ENCODE measurements around the gene PPP1R1C. TPM values are rescaled to one million over a fixed set of nuclear protein-coding genes. Genes with fewer than 3 reads are reported as not detected.

PPP1R1C gene
- total RNA-seq, 1 donor from 2014 or later = 13.8 TPM

DNA sequence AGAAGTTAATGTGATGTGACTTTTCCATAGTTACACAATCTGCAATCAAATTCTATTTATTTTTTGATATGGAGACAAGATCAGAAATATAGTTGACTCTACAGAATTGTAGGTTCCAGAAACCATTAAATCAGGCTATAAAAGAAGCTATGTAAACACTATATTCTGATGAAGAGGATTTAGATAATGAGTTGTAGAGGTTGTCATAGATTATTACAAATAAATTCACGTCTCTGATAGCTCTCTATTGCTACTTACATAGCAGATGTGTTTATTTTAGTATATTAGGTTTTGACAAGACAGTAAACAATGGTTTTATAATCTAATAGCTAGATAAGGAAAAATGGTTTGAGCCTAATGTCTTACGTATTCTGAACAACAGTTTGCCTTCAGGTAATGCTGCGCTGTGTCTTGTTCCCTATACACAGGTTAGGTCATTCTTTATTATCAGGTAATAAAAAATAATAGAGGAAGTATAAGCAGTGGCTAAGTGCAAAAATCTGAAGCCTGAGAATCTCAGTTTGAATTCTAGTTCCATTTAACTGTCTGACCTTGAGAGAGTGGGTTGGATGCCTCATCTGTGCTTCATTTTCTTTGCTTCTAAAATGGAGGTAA, 93.4 kb downstream of the PPP1R1C start:
- no peaks in the 10 kb centered on the region for H3K9me3 Mint-ChIP-seq (ENCODE audit: unreplicated experiment)
- no peak for DNase-seq
- TF ChIP-seq CTCF (IDR thresholded peaks at IDR 0.05; ENCODE audit: partially characterized antibody, unreplicated experiment) = no peak
- H3K27ac Mint-ChIP-seq (ENCODE audit: unreplicated experiment) = no peak overlapping the region
- no peaks in the 10 kb centered on the region for H3K27me3 Mint-ChIP-seq (ENCODE audit: unreplicated experiment)
- no peaks in the 10 kb centered on the region for H3K4me1 Mint-ChIP-seq (ENCODE audit: low read depth, unreplicated experiment)
- H3K36me3 Mint-ChIP-seq (ENCODE audit: unreplicated experiment) = no peaks in the 10 kb centered on the region
- no peak overlapping the region for H3K4me3 Mint-ChIP-seq (ENCODE audit: unreplicated experiment)

DNA sequence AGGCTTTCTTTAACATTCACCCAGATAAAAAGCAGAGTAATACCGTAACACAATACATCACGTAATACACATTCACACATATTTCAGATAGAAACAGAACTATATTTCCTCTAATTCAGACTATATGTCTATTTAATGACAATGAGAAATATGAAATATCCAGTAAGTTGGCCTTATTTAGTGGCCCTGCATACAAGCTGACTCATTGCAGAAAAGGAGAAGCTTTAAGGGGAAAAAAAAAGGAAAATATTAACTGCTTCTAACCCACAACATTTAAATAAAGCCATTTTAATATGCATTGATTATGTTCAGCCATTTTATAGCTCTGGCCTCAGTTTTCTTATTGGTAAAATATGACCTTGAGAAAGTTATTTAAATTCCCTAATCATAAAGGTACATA, 94.8 kb downstream of the PPP1R1C start:
- Mint-ChIP-seq H3K36me3 (ENCODE audit: unreplicated experiment) (no peaks in the 10 kb centered on the region), H3K27me3 (ENCODE audit: unreplicated experiment) (no peaks in the 10 kb centered on the region), H3K27ac (ENCODE audit: unreplicated experiment) (no peak overlapping the region), H3K4me3 (ENCODE audit: unreplicated experiment) (no peak overlapping the region), H3K4me1 (ENCODE audit: low read depth, unreplicated experiment) (no peaks in the 10 kb centered on the region), H3K9me3 (ENCODE audit: unreplicated experiment) (no peaks in the 10 kb centered on the region)
- TF ChIP-seq CTCF (IDR thresholded peaks at IDR 0.05; ENCODE audit: partially characterized antibody, unreplicated experiment) = no peak
- DNase-seq = no peak

DNA sequence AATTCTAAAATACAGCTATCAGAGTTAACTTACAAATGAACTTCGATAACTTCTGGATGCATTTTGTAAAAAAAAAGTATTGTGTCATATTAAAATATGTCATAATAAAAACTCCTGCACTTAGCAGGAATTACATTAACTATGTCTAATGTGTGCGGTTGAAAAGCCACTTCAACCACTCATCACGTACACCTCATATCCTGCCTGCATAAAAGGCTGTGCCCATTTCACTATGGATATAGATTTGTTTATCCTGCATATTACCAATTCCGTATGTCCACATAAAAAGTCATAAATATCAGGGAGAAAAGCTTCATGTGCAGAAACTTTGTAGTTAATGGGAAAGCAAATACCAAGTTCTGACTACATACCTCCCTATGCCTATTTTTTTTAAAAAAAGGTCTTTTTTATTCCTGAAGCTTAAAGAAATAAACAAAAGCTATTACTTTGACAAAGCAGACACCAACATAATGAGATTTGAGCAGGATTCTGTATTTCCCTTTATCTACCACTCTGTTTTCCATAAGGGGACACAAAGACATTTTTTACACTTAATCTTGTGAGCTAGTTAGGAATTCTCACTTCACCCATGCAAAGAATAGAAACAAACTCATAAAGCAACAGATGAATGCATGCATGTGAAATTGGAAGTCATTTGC, 96.1 kb downstream of the PPP1R1C start:
- Mint-ChIP-seq H3K4me3 (ENCODE audit: unreplicated experiment) (no peak overlapping the region), H3K27me3 (ENCODE audit: unreplicated experiment) (no peaks in the 10 kb centered on the region), H3K4me1 (ENCODE audit: low read depth, unreplicated experiment) (no peaks in the 10 kb centered on the region), H3K9me3 (ENCODE audit: unreplicated experiment) (no peaks in the 10 kb centered on the region), H3K36me3 (ENCODE audit: unreplicated experiment) (no peaks in the 10 kb centered on the region), H3K27ac (ENCODE audit: unreplicated experiment) (no peak overlapping the region)
- TF ChIP-seq CTCF (IDR thresholded peaks at IDR 0.05; ENCODE audit: partially characterized antibody, unreplicated experiment) = no peak
- DNase-seq = no peak

DNA sequence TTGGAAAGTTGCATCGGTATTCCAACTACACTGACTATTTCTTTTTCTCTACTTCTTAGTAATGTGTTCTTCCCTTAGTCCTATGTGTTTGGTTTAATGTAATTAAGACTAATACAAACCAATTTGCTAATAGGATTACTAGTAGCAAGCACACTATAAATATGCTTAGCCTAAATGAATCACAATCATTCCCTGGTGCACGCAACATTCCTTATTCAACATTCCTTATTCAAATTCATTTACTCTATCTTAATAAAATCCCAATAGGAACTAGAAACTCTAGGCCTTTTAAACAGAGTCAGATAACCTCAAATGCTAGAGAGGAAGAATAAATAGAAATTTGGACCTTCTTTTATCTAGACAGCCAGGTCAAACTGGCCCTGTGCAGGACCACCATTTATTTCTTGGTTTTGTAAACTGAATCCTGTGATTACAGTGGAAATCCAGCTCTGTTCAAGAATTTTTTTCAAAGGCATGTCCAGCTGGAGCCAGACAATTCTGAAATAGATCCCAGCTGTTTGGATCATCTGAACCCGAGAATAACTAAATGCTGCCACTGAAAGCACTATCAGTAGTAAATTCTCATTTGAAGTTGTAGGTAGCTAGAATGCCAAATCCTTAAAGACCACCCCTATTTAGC, 103.1 kb downstream of the PPP1R1C start:
- DNase-seq = no peak
- Mint-ChIP-seq H3K4me1 (ENCODE audit: low read depth, unreplicated experiment) (no peaks in the 10 kb centered on the region), H3K4me3 (ENCODE audit: unreplicated experiment) (no peak overlapping the region), H3K36me3 (ENCODE audit: unreplicated experiment) (no peaks in the 10 kb centered on the region), H3K9me3 (ENCODE audit: unreplicated experiment) (no peaks in the 10 kb centered on the region), H3K27me3 (ENCODE audit: unreplicated experiment) (no peaks in the 10 kb centered on the region), H3K27ac (ENCODE audit: unreplicated experiment) (no peak overlapping the region)
- TF ChIP-seq CTCF (IDR thresholded peaks at IDR 0.05; ENCODE audit: partially characterized antibody, unreplicated experiment) = no peak

- Mint-ChIP-seq H3K27ac (ENCODE audit: unreplicated experiment) (no peak overlapping the region), H3K4me1 (ENCODE audit: low read depth, unreplicated experiment) (no peaks in the 10 kb centered on the region), H3K4me3 (ENCODE audit: unreplicated experiment) (no peak overlapping the region), H3K27me3 (ENCODE audit: unreplicated experiment) (no peaks in the 10 kb centered on the region), H3K36me3 (ENCODE audit: unreplicated experiment) (no peaks in the 10 kb centered on the region), H3K9me3 (ENCODE audit: unreplicated experiment) (no peaks in the 10 kb centered on the region)
- DNase-seq = no peak
- TF ChIP-seq CTCF (IDR thresholded peaks at IDR 0.05; ENCODE audit: partially characterized antibody, unreplicated experiment) = no peak
Measured at GRCh38 chr2:182090486-182090885, 104.8 kb downstream of the PPP1R1C start.
